Activated naive CD8-positive, alpha-beta T cell (primary cell): ENCODE results near the gene TYMS.

ENCODE experiments used
- H3K27ac Mint-ChIP-seq: one replicate; pipeline ENCODE4 v1.8.0; 2021; ENCODE audit warnings: mixed read lengths
- H3K27me3 Mint-ChIP-seq: one replicate; pipeline ENCODE4 v1.8.0; 2021; ENCODE audit warnings: mixed read lengths
- H3K36me3 Mint-ChIP-seq: one replicate; pipeline ENCODE4 v1.8.0; 2021; ENCODE audit warnings: mixed read lengths
- H3K4me1 Mint-ChIP-seq: one replicate; pipeline ENCODE4 v1.8.0; 2021; ENCODE audit warnings: low read depth, mixed read lengths
- H3K4me3 Mint-ChIP-seq: one replicate; pipeline ENCODE4 v1.8.0; 2021; ENCODE audit warnings: mild to moderate bottlenecking, mixed read lengths
- H3K9me3 Mint-ChIP-seq: one replicate; pipeline ENCODE4 v1.8.0; 2021; ENCODE audit warnings: low read depth, mixed read lengths

TYMS gene

DNA sequence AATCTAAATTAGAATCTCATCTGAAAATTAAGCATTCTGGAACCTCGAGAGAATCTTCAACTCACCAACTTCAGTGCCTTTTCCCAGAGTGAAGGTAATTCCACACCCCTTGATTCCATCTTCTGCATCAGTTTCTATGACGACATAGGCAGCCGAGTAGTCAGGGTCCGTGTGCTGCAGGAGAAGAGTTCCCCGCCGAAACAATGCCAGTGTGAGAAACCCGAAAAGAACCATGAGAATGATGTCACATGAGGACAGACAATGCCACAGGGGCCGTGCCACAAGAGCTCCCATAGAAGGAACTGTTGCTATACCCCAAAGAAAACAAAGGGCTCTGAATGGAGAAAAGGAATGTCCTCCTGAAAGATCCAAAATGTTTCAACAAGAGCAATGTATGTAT lies 49.0 kb downstream of the TYMS start:
- Mint-ChIP-seq H3K4me1 (peaks cover 44% of the 10 kb centered on the region), H3K27ac (no peak overlapping the region), H3K27me3 (no peaks in the 10 kb centered on the region)

DNA sequence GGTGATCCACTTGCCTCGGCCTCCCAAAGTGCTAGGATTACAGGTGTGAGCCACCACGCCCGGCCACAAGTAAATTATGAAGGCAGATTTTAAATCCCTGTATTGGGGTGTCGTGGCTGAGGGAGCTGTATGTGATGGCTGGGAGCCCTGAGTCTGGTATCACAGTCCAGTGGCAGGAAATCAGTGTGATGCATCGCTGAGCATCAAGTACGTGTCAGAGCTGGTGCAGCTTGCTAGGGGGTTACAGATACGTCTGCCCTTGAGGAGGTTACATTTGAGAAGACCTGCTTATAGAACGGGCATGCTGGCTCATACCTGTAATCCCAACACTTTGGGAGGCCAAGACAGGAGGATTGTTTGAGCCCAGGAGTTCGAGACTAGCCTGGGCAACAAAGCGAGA lies 50.6 kb downstream of the TYMS start:
- no peak overlapping the region for H3K27ac Mint-ChIP-seq
- H3K4me3 Mint-ChIP-seq, result no peak overlapping the region
- peaks cover 18% of the 10 kb centered on the region for H3K36me3 Mint-ChIP-seq
- H3K4me1 Mint-ChIP-seq, result peaks cover 43% of the 10 kb centered on the region
- H3K27me3 Mint-ChIP-seq, result no peaks in the 10 kb centered on the region
- H3K9me3 Mint-ChIP-seq, result no peaks in the 10 kb centered on the region

More for the DNA sequence above, 49.0 kb downstream of the TYMS start:
- Mint-ChIP-seq H3K9me3 (no peaks in the 10 kb centered on the region), H3K4me3 (no peak overlapping the region), H3K36me3 (peaks cover 21% of the 10 kb centered on the region)

- no peaks in the 10 kb centered on the region for H3K27me3 Mint-ChIP-seq
- peak overlapping the region; percentile 95 for H3K4me3 Mint-ChIP-seq
- no peak overlapping the region for H3K27ac Mint-ChIP-seq
- peaks cover 17% of the 10 kb centered on the region for H3K36me3 Mint-ChIP-seq
- H3K4me1 Mint-ChIP-seq, result peaks cover 35% of the 10 kb centered on the region
- no peaks in the 10 kb centered on the region for H3K9me3 Mint-ChIP-seq
Observed at GRCh38 chr18:709771-710170, 52.3 kb downstream of the TYMS start.

DNA sequence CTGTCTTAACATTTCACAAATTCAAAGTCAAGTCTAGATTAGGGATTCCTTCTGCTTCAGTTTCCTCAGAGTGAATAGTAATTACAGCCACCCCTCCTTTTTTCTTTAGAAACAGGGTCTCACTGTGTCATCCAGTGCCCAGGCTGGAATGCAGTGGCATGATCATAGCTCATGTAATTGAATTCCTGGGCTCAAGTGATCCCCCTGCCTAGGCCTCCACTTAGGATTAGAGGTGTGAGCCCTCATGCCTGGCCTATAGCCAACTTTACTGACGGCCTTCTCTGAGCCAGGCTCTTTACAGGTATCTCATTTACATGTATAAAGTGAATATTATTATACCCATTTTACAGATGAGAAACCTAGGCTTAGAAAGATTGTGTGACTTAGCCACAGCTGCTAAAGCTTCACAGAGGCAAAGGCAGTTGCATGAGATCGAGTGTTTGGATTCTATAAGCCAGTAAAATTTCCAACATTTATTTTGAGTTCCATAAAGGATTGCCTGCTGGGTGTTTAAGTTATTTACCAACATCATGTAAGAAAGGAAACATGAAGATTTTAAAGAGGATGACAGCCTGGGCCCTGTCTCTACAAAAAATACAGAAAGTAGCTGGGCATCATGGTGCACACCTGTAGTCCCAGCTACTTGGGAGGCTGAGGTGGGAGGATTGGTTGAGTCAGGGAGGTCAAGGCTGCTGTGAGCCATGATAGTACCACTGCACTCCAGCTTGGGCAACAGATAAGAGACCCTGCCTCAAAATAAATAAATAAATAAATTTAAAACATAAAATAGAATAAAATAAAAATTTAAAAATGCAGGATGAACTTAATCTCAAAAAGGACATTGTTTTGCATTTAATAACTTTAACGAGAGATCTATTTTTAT lies 53.2 kb downstream of the TYMS start:
- peak overlapping the region; percentile 95 for H3K4me3 Mint-ChIP-seq
- H3K27ac Mint-ChIP-seq, result peak overlapping the region; percentile 97
- peaks cover 40% of the 10 kb centered on the region for H3K4me1 Mint-ChIP-seq

GRCh38 chr18:711310-711656 lies 53.8 kb downstream of the TYMS start:
- peak overlapping the region; percentile 97 for H3K27ac Mint-ChIP-seq
- H3K4me3 Mint-ChIP-seq, result peak overlapping the region; percentile 95
- peaks cover 46% of the 10 kb centered on the region for H3K4me1 Mint-ChIP-seq
- no peaks in the 10 kb centered on the region for H3K27me3 Mint-ChIP-seq
- H3K36me3 Mint-ChIP-seq, result peaks cover 12% of the 10 kb centered on the region
- no peaks in the 10 kb centered on the region for H3K9me3 Mint-ChIP-seq

More for the DNA sequence above, 53.2 kb downstream of the TYMS start:
- H3K36me3 Mint-ChIP-seq, result peaks cover 15% of the 10 kb centered on the region
- no peaks in the 10 kb centered on the region for H3K9me3 Mint-ChIP-seq
- no peaks in the 10 kb centered on the region for H3K27me3 Mint-ChIP-seq

- Mint-ChIP-seq H3K4me1 (peaks cover 47% of the 10 kb centered on the region), H3K27me3 (no peaks in the 10 kb centered on the region), H3K4me3 (peak overlapping the region; percentile 95), H3K36me3 (peaks cover 10% of the 10 kb centered on the region), H3K27ac (peak overlapping the region; percentile 97), H3K9me3 (no peaks in the 10 kb centered on the region)
Observed at GRCh38 chr18:711657-712400, 54.4 kb downstream of the TYMS start.

GRCh38 chr18:712401-713134 lies 55.1 kb downstream of the TYMS start, which contains the start of gene ENOSF1:
Gene ENOSF1, minus strand, starts transcription at chr18:712630. Its CDS starts 43 bp downstream, at chr18:712587.
- Mint-ChIP-seq H3K36me3 (peaks cover 10% of the 10 kb centered on the region), H3K4me1 (peaks cover 49% of the 10 kb centered on the region), H3K27me3 (no peaks in the 10 kb centered on the region), H3K4me3 (peak within 1 kb of the TSS; percentile 95), H3K9me3 (no peaks in the 10 kb centered on the region), H3K27ac (peak within 1 kb of the TSS; percentile 97)

- no peaks in the 10 kb centered on the region for H3K27me3 Mint-ChIP-seq
- peak overlapping the region; percentile 58 for H3K4me3 Mint-ChIP-seq
- peaks cover 10% of the 10 kb centered on the region for H3K36me3 Mint-ChIP-seq
- H3K27ac Mint-ChIP-seq, result no peak overlapping the region
- peaks cover 49% of the 10 kb centered on the region for H3K4me1 Mint-ChIP-seq
- H3K9me3 Mint-ChIP-seq, result no peaks in the 10 kb centered on the region
Observed at GRCh38 chr18:713135-713490, 55.7 kb downstream of the TYMS start.

DNA sequence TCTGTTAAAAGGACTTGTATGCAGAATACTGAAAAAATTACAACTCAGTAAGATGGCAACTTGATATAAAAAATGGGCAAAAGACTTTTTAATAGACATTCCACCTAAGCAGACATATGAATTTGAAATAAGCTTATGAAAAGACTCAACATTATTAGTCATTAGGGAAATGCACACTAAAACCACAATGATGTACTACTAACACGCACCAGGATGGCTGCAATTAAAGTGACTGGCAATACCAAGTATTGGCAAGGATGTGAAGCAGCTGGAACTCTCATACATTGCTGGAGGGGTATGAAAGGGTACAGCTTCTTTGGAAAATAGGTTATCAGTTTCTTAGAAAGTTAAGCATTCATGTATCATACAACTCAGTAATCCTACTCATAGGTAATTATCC lies 58.2 kb downstream of the TYMS start:
- Mint-ChIP-seq H3K4me3 (no peak overlapping the region), H3K4me1 (peaks cover 30% of the 10 kb centered on the region), H3K9me3 (no peaks in the 10 kb centered on the region), H3K27ac (peak overlapping the region; percentile 81), H3K36me3 (peaks cover 3% of the 10 kb centered on the region), H3K27me3 (no peaks in the 10 kb centered on the region)

- H3K27ac Mint-ChIP-seq, result peak overlapping the region; percentile 81
Observed at GRCh38 chr18:717003-717402, 59.5 kb downstream of the TYMS start.

More at GRCh38 chr18:717003-717402, 59.5 kb downstream of the TYMS start:
- no peaks in the 10 kb centered on the region for H3K27me3 Mint-ChIP-seq
- no peaks in the 10 kb centered on the region for H3K9me3 Mint-ChIP-seq
- H3K36me3 Mint-ChIP-seq, result no peaks in the 10 kb centered on the region
- H3K4me1 Mint-ChIP-seq, result peaks cover 21% of the 10 kb centered on the region
- H3K4me3 Mint-ChIP-seq, result no peak overlapping the region
